RWPE1 (cell line): ENCODE data around the gene AGBL1.

Experiments used
- CTCF ChIA-PET: fragments of 350-600 bp; sonication (Branson Sonifier 250); formaldehyde crosslinking; extraction: SDS; loops from one replicate; lab custom pipeline; 2021; lab: Yijun Ruan, JAX
- POLR2A ChIA-PET: fragments of 400-600 bp; formaldehyde crosslinking; extraction: SDS; loops from one replicate; lab custom pipeline; 2020; ENCODE audit warnings: antibody characterized with exemption; ENCODE audit not compliant: low non-redundant PET; lab: Yijun Ruan, JAX
- DNase-seq: peaks from one replicate; pipeline ENCODE4 v3.0.0; 2012; ENCODE audit warnings: low spot score
- H3K27ac ChIP-seq: fragments of 450-650 bp; 2 replicates; pipeline ENCODE4 v1.5.1; 2017
- TF ChIP-seq, protein P1 (sequence below): fragments of 450-650 bp; conservative IDR thresholded peaks from 2 replicates; pipeline ENCODE4 v1.5.1; 2017; ENCODE audit warnings: low read depth, mild to moderate bottlenecking

The AGBL1 gene

DNA sequence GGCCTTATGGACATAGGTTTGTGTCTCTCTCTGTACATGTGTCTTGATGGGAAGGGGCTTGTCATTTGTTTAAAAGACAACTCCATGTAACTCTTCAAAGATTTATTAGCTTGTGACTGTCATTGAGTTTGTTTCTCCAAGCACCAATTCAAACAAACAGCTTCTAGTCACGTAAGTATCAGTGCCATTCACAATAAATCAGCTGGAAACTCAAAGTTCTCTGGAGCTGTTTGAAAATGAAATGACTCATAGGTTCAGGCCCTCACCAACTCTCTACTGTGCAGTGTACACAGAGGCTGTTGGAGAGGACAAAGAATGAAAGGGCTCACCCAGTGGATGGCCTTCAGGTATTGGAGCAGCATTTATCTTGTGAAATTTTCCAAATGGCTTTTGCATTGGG lies 476.3 kb downstream of the AGBL1 start:
- POLR2A ChIA-PET = no interaction called here
- CTCF ChIA-PET = no interaction called here
- no peak for DNase-seq
- TF ChIP-seq, protein P1, sequence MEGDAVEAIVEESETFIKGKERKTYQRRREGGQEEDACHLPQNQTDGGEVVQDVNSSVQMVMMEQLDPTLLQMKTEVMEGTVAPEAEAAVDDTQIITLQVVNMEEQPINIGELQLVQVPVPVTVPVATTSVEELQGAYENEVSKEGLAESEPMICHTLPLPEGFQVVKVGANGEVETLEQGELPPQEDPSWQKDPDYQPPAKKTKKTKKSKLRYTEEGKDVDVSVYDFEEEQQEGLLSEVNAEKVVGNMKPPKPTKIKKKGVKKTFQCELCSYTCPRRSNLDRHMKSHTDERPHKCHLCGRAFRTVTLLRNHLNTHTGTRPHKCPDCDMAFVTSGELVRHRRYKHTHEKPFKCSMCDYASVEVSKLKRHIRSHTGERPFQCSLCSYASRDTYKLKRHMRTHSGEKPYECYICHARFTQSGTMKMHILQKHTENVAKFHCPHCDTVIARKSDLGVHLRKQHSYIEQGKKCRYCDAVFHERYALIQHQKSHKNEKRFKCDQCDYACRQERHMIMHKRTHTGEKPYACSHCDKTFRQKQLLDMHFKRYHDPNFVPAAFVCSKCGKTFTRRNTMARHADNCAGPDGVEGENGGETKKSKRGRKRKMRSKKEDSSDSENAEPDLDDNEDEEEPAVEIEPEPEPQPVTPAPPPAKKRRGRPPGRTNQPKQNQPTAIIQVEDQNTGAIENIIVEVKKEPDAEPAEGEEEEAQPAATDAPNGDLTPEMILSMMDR = no peak
- no peak overlapping the region for H3K27ac ChIP-seq

DNA sequence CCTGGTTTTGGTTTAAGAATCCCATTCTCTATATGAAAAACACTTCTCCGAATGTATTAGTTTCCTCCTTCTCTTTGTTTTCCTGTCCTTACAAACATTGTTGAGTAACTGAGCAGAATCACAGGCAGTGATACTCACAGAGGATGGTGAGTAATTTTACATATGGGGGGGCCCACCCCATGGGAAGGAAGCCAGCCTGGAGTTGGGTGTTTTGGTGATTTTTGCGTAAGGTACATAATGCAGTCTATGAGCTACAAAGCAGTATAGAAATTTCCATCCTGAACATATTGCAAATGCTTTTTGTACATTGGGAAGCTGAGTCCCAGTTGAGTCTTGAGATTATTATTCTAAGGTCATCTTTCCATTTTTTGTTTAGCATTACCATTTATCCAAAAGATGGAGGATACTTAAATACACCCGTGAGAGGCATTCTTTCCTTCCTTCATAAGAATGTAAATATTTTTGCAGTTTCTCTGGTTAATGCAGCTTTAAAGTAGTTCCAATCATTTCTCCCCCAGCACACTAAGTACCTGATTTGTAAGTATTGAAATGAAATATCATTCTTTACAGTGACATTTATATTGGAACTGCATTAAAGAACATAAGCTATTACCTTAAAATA lies 476.8 kb downstream of the AGBL1 start:
- peak; percentile 8 for DNase-seq
- ChIA-PET POLR2A (no interaction called here), CTCF (no interaction called here)
- H3K27ac ChIP-seq = no peak overlapping the region
- TF ChIP-seq, protein P1 = no peak

DNA sequence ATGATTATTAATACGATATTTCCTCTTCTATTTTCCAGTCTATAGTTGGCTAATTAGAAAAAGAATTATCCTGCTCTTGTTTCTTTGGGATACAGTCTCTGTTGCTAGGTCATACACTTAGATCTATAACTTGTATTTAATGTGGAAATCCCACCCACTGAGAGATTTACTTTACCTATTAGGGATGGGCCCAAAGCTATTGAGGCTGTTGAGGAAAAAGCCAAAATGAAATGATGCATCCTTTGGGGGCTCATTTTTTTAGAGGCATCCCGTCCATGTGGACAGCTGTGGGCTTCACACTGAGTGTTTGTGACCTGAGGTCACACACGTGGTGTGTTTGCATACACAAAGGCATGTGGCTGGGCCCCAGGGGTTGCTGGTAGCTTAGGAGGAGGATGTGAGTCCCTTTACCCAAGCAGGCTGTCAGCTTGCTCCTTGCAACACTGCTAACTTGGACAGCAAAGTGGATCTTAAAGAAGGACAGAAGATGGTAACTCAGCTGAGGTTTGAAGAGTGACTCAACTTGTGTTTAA lies 477.4 kb downstream of the AGBL1 start:
- CTCF ChIA-PET = no interaction called here
- TF ChIP-seq, protein P1 = no peak
- H3K27ac ChIP-seq = no peak overlapping the region
- POLR2A ChIA-PET = no interaction called here
- no peak for DNase-seq

DNA sequence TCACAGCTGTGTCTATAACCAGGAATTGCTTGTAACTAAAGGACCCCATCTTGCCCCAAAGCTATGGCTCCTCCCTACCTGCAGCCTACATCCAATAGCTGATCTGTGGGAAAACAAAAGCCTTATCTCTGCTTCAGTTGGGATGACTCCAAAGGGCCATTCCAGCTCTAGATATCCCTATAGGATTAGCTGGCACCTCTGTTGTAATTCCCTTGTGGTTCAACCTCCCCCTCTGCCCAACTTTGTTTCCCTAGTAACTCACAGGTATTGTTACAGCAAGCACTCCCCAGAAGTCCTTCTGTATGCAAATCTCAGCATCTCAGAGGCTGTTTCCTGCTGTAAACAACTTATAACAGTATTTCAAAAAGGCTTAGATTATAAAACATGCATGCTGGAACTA lies 478.6 kb downstream of the AGBL1 start:
- ChIA-PET CTCF (no interaction called here), POLR2A (no interaction called here)
- H3K27ac ChIP-seq = no peak overlapping the region
- DNase-seq = no peak
- TF ChIP-seq, protein P1 = no peak

DNA sequence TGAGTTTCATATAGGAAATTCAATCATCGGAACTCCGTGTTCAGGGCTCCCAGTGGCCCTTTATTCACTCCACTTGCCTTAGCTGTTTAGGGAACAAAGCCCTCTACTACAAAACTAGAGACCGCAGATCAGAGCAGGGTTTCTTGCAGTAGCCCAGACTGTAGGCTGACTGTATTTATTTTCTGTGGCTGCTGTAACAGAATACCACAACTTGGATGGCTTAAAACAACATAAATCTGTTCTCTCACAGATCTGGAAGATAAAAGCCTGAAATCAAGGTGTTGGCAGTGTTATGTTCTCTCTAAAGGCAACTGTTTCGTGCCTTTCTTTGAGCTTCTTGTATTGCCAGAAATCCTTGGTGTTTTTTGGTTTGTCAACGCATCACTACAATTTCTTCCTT lies 479.0 kb downstream of the AGBL1 start:
- ChIA-PET CTCF (interaction anchor here (0.7 kb wide), 1 partner anchor 326 kb away, joined by 3 read pairs; no protein-coding TSS in a partner anchor), POLR2A (no interaction called here)
- DNase-seq = no peak
- TF ChIP-seq, protein P1 = no peak
- no peak overlapping the region for H3K27ac ChIP-seq

DNA sequence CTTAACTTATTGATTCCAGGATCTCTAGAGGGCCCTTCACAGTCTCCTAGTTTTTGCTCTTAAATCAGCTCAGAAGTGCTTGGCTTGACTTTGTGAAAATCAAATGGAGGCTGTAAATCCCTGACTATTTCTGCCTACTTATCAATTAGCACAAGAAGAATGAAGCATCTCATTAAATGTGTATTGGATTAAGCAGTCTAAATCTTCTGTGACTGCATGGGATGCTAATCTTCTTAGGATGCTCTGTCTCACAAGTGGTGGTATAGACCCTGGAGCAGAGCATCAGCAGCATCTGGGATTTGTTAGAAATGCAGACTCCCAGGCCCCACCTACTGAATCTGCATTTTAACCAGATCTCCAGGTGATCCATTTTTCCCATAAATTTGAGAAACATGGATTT lies 488.7 kb downstream of the AGBL1 start:
- no peak for DNase-seq

More for the DNA sequence above, 488.7 kb downstream of the AGBL1 start:
- CTCF ChIA-PET = no interaction called here
- TF ChIP-seq, protein P1 = no peak
- no peak overlapping the region for H3K27ac ChIP-seq
- POLR2A ChIA-PET = no interaction called here
